GM12878 (cell line): Measurements from ENCODE around the gene MGRN1. TPM values are rescaled to one million over a fixed set of nuclear protein-coding genes. Genes with fewer than 3 reads are reported as not detected.

ENCODE experiments used
- ATF7 ChIP-seq: fragments of 450-650 bp; IDR thresholded peaks from 2 replicates; pipeline ENCODE4 v1.6.1; 2016; ENCODE audit warnings: low read depth, mild to moderate bottlenecking
- CHD2 ChIP-seq: IDR thresholded peaks from 2 replicates; pipeline ENCODE4 v1.6.1; 2011; ENCODE audit warnings: low read depth, low read length, improper control_type of control experiment, borderline replicate concordance
- CHD4 ChIP-seq: fragments of 200-600 bp; sonication (generic); IDR thresholded peaks from 2 replicates; pipeline ENCODE4 v1.6.1; 2016; ENCODE audit warnings: mild to moderate bottlenecking
- MXI1 ChIP-seq: fragments of 150-350 bp; IDR thresholded peaks from 2 replicates; pipeline ENCODE4 v1.6.1; 2011; ENCODE audit warnings: low read depth, mild to moderate bottlenecking, inconsistent platforms, low read length, improper control_type of control experiment
- PAX8 ChIP-seq: fragments of 450-650 bp; IDR thresholded peaks from 2 replicates; pipeline ENCODE4 v1.6.1; 2017; ENCODE audit warnings: mild to moderate bottlenecking, moderate library complexity
- REST ChIP-seq: IDR thresholded peaks from 2 replicates; pipeline ENCODE4 v1.6.1; 2012; ENCODE audit warnings: mild to moderate bottlenecking, low read depth, low read length
- SMARCA5 ChIP-seq: fragments of 450-650 bp; IDR thresholded peaks from 2 replicates; pipeline ENCODE4 v1.6.1; 2017; ENCODE audit warnings: mild to moderate bottlenecking
- STAT1 ChIP-seq: fragments of 450-650 bp; conservative IDR thresholded peaks from 2 replicates; pipeline ENCODE4 v1.6.1; 2014; ENCODE audit warnings: antibody characterized with exemption, mild to moderate bottlenecking
- TCF7 ChIP-seq: IDR thresholded peaks from 2 replicates; pipeline ENCODE4 v1.6.1; 2014; ENCODE audit warnings: antibody characterized with exemption, borderline replicate concordance
- ZBTB4 ChIP-seq: fragments of 450-650 bp; formaldehyde crosslinking; IDR thresholded peaks from 2 replicates; pipeline ENCODE4 v1.4.0; 2022; ENCODE audit warnings: mild to moderate bottlenecking, moderate library complexity
- ZSCAN29 ChIP-seq: fragments of 450-650 bp; IDR thresholded peaks from 2 replicates; pipeline ENCODE4 v1.6.1; 2017; ENCODE audit warnings: mild to moderate bottlenecking, moderate library complexity
- polyA plus RNA-seq, 11 experiments: library from polyadenylated mRNA; depleted of rRNA in 4 of 11; unstranded in 6 of 11; stranded (reverse) in 5 of 11; fragments of >200 nt; fragmentation: Nextera tagmentation in 4 of 11; fragmentation: Illumina TruSeq in 1 of 11; extraction: Ambion mirVana in 4 of 11; extraction: Trizol in 1 of 11; gene quantifications; 1 replicate in 1 of 11; 2 replicates in 10 of 11; pipeline versions ENCODE4 v1.2.1 to v1.2.3, GENCODE V29; 2011 to 2016; ENCODE audit warnings: inconsistent platforms in 2 of 11, missing spikeins in 2 of 11, low read depth in 1 of 11
- total RNA-seq, 4 experiments: library from RNA; depleted of rRNA in 3 of 4; stranded (reverse); fragments of >200 nt in 3 of 4; fragmentation: Illumina TruSeq in 1 of 4; extraction: Trizol in 1 of 4; gene quantifications; 2 replicates each; pipeline versions ENCODE4 v1.2.1 to v1.2.3, GENCODE V29; 2013 to 2021
- TF ChIP-seq, protein P1 (sequence below): fragments of 450-650 bp; IDR thresholded peaks from 2 replicates; pipeline ENCODE4 v1.6.1; 2017; ENCODE audit warnings: mild to moderate bottlenecking, low read depth, inconsistent platforms; ENCODE audit not compliant: poor library complexity, severe bottlenecking
- TF ChIP-seq, protein P2 (sequence below): fragments of 450-650 bp; IDR thresholded peaks from 2 replicates; pipeline ENCODE4 v1.6.1; 2016; ENCODE audit warnings: mild to moderate bottlenecking, moderate library complexity, borderline replicate concordance
- TF ChIP-seq, protein P3 (sequence below), 3 experiments: IDR thresholded peaks in 2 of 3; conservative IDR thresholded peaks in 1 of 3; 2 replicates each; pipeline ENCODE4 v1.5.1; 2011; ENCODE audit warnings: low read depth in 3 of 3, low read length in 3 of 3, mild to moderate bottlenecking in 3 of 3, control low read depth in 2 of 3, moderate library complexity in 2 of 3, inconsistent platforms in 1 of 3, mixed read lengths in 1 of 3; ENCODE audit not compliant: control insufficient read depth in 2 of 3, insufficient read depth in 1 of 3; ENCODE audit errors: extremely low read depth in 1 of 3

Gene MGRN1
- total and polyA plus RNA-seq, 10 of the 15 experiments (the other 5 are each of a cell fraction or from before 2014, with no cell fraction given): 0.35 to 86.7 (median 14.6) TPM

DNA sequence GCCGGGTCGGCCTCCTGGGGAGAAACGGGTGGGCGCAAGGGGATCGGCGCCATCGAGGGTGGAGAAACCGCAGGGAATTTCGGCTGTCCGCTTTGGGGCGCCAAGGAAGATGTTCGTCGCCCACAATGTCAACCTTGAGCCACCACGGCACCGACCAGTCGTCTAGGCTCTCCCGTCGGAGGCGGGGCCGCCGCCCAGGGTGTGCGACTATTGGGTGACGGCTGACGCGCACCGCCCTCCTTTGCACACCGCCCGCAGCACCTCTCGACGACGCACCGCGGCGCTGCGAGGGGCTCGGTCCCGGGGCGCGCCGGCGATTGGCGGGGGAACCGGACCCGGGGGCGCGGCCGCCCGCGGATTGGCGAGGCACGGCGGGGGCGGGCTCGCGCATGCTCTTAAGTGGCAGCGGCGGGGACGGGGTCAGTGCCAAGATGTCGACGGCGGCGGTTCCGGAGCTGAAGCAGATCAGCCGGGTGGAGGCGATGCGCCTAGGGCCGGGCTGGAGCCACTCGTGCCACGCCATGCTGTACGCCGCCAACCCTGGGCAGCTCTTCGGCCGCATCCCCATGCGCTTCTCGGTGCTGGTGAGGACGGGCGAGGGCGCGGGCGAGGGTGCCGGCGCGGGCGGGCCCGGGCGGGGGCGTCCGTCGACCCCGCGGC is 68.8 kb downstream of the MGRN1 start, which contains the start of gene NUDT16L1 (continued):
- TF ChIP-seq, protein P1, sequence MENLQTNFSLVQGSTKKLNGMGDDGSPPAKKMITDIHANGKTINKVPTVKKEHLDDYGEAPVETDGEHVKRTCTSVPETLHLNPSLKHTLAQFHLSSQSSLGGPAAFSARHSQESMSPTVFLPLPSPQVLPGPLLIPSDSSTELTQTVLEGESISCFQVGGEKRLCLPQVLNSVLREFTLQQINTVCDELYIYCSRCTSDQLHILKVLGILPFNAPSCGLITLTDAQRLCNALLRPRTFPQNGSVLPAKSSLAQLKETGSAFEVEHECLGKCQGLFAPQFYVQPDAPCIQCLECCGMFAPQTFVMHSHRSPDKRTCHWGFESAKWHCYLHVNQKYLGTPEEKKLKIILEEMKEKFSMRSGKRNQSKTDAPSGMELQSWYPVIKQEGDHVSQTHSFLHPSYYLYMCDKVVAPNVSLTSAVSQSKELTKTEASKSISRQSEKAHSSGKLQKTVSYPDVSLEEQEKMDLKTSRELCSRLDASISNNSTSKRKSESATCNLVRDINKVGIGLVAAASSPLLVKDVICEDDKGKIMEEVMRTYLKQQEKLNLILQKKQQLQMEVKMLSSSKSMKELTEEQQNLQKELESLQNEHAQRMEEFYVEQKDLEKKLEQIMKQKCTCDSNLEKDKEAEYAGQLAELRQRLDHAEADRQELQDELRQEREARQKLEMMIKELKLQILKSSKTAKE: no peak
- TF ChIP-seq PAX8 (no peak), TCF7 (no peak), SMARCA5 (peak; percentile 70; the same call in 1 of the 2 replicates), REST (no peak), ATF7 (no peak), MXI1 (peak; percentile 38; the same call in 1 of the 2 replicates), STAT1 (no peak), ZSCAN29 (peak; percentile 48; the same call in 1 of the 2 replicates), CHD2 (peak; percentile 75), ZBTB4 (no peak), CHD4 (no peak)
- TF ChIP-seq, protein P2, sequence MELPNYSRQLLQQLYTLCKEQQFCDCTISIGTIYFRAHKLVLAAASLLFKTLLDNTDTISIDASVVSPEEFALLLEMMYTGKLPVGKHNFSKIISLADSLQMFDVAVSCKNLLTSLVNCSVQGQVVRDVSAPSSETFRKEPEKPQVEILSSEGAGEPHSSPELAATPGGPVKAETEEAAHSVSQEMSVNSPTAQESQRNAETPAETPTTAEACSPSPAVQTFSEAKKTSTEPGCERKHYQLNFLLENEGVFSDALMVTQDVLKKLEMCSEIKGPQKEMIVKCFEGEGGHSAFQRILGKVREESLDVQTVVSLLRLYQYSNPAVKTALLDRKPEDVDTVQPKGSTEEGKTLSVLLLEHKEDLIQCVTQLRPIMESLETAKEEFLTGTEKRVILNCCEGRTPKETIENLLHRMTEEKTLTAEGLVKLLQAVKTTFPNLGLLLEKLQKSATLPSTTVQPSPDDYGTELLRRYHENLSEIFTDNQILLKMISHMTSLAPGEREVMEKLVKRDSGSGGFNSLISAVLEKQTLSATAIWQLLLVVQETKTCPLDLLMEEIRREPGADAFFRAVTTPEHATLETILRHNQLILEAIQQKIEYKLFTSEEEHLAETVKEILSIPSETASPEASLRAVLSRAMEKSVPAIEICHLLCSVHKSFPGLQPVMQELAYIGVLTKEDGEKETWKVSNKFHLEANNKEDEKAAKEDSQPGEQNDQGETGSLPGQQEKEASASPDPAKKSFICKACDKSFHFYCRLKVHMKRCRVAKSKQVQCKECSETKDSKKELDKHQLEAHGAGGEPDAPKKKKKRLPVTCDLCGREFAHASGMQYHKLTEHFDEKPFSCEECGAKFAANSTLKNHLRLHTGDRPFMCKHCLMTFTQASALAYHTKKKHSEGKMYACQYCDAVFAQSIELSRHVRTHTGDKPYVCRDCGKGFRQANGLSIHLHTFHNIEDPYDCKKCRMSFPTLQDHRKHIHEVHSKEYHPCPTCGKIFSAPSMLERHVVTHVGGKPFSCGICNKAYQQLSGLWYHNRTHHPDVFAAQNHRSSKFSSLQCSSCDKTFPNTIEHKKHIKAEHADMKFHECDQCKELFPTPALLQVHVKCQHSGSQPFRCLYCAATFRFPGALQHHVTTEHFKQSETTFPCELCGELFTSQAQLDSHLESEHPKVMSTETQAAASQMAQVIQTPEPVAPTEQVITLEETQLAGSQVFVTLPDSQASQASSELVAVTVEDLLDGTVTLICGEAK: no peak
- TF ChIP-seq, protein P3, sequence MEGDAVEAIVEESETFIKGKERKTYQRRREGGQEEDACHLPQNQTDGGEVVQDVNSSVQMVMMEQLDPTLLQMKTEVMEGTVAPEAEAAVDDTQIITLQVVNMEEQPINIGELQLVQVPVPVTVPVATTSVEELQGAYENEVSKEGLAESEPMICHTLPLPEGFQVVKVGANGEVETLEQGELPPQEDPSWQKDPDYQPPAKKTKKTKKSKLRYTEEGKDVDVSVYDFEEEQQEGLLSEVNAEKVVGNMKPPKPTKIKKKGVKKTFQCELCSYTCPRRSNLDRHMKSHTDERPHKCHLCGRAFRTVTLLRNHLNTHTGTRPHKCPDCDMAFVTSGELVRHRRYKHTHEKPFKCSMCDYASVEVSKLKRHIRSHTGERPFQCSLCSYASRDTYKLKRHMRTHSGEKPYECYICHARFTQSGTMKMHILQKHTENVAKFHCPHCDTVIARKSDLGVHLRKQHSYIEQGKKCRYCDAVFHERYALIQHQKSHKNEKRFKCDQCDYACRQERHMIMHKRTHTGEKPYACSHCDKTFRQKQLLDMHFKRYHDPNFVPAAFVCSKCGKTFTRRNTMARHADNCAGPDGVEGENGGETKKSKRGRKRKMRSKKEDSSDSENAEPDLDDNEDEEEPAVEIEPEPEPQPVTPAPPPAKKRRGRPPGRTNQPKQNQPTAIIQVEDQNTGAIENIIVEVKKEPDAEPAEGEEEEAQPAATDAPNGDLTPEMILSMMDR (IDR thresholded peaks at IDR 0.05 in 2 of 3, conservative IDR thresholded peaks at IDR 0.05 in 1 of 3; ENCODE audit: control insufficient read depth in 2 of 3, extremely low read depth in 1 of 3, insufficient read depth in 1 of 3, low read depth in 3 of 3, low read length in 3 of 3): peak in 1 of 3 experiments; percentile 20; a peak in 1 of 6 replicates
